ENCODE data around the gene LRRTM3.

Gene LRRTM3

DNA sequence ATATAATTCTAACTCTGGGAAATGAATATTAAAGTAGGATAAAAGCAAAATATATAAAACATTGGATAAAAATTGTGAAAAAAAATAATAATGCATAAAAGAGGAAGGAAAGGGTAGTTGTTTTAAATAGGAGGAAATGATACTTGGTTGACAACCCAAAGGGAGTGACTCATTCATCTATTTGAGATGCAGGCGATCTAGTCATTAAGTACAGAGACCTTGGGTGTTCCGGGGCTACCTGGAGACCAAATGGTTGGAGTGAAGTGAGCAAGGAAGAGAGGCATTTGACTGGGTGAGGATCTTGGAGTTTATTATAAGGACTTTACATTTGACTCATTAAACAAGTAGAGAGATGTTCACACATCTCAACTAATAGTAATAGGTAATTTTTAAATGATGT, 111.0 kb downstream of the LRRTM3 start:
- no peak for DNase-seq

GRCh38 chr10:67043041-67043440, 117.2 kb downstream of the LRRTM3 start:
- DNase-seq, result no peak

- no peak for DNase-seq
Observed at GRCh38 chr10:67045404-67045803, 119.6 kb downstream of the LRRTM3 start.

DNA sequence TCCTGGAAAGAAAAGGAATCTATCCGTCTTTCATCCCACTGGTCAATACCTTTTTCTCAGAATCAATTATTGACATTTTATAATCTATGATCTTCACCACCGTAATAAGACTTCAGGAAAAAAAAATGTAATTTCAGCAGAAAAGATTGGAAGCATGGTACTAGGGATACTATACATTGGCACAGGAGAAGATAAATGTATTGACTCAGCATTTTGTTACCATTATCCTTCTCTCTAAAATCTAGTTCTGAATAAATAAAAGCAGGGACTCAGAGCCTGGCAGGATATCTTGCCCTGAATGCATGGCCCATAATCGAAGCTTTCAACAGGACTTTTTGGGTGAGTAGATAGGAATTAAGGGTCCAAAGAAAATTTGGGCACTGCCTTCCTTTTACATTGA, 120.7 kb downstream of the LRRTM3 start:
- DNase-seq, result no peak

DNA sequence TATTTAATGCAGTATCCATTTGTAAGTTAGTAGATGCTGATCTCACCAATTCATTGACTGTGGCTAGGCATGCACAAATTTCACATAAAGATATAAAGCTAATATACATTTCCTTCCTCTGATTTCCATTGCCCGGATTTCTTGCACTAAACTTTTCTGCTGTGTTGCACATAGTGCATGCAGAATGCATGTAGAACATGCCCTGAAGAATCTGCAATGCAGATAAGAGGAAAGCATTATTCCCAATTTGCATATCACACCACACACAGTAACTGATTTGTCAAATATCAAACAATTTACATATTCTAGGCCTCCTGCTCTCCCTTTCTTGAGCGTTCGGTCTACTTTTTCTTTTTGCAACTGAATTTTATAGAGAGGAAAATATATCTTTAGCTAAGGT, 124.2 kb downstream of the LRRTM3 start:
- no peak for DNase-seq

GRCh38 chr10:67050415-67050814, 124.6 kb downstream of the LRRTM3 start:
- no peak for DNase-seq

DNA sequence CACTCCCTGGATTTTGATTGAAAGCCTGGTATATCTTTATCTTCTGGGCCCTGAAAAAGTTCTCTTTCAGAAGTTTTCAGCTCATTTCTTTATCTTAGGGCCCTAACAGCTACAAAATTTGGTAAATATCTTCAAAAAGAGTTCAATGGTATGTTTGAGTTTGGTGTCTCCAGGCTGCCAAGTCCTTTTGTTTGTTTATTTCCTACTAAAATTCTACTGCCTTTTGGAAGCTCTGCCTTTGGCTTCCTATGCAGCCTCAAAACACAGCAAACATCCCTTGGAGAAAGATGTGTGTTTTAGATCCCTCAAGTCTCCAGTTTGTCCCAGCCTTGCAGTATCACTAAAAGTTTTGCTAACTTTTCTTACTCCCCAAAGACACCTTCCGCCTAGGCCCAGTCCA, 146.8 kb downstream of the LRRTM3 start:
- DNase-seq, result no peak

- no peak for DNase-seq
Observed at GRCh38 chr10:67075491-67075971, 149.7 kb downstream of the LRRTM3 start.

- DNase-seq, result no peak
Observed at GRCh38 chr10:67076144-67076543, 150.3 kb downstream of the LRRTM3 start.

DNA sequence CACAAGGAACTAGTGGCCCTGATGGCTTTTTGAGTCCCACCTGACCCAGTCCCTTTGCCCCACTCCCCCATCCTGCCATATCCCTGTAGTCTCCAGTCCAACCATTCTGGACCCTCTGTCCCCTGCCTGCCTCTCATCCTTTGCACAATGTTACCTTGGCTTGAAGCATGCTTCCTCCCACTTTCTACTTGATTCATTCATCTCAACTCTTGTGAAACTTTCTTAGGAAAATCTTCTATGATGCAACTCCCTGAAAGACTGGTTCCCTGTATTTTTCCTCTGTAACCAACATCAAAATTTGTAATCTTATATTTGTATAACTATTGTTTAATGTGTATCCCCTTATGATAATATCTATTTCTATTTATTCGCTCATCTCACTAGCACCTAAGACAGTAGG, 151.5 kb downstream of the LRRTM3 start:
- DNase-seq, result no peak

DNA sequence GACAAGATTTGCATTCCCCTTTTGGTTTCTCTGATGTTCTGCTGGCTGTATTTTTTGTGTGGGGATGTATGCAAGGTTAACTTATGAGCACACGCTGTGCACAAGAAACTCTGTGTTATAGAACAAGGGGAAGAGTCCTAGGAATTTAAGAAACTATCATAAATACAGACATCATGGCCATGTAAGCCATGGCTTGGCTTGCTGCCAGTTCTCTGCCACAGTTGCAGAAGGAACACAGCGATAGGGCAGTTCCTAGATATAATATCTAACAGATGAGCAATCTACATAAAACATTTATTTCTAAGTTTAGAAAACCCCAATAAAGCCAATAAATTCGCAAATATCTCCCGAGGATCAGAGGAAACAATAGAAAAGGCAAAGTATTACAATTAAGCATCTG, 153.3 kb downstream of the LRRTM3 start:
- DNase-seq, result no peak

DNA sequence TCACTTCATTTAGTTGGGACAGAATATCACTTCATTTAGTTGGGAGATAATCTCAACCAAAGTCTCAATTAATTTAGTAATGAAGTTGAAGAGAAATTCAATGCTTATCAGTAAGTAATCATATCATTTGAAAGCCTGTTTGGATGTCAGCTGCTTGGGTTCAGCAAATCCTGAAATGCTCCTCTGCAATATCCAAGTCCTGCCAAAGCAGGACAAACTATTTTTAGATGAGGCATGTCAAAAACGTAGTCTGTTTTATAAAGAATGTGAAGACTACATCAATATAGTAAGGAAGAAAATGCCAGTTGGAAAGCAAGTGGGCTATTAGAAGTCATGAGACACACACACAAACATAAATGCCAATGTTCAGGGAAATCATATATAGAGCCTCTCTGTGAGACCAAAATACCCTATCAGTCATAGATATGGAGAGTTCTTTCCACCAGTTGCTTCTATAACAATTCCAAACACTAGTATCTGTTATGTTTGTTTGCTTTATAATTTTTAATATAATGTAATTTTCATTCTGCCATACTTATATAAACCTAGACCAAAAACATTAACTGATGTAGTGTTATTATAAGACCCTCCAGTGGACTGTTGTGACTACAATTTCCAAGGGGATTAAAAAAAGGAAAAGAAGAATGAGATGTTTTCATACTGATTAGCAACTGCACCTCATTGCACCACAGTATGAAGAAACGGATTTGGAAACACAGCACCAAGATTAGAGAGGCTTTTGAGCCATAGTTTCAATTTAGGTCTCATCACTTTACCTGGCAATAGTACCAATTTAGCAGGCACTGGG, 160.7 kb downstream of the LRRTM3 start:
- no peak for DNase-seq

GRCh38 chr10:67087135-67087425, 161.2 kb downstream of the LRRTM3 start:
- no peak for DNase-seq

DNA sequence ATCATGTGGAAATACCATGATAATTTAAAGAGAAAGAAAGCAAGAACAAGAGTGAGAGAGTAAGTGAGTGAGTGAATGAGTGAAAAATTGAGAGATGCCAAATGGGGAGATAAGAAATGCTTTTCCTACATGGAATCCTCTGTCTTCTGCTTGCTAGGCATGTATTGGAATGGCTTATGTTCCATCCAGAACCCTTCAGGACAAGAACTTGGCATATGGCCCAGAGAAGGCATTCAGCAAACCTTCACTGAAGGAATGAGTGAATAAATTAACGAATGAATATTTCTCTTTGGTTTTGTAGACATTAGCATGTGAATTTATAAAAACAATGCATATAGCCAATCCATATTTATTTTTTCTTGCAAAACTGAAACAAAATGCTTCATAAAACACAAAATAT, 162.2 kb downstream of the LRRTM3 start:
- no peak for DNase-seq

DNA sequence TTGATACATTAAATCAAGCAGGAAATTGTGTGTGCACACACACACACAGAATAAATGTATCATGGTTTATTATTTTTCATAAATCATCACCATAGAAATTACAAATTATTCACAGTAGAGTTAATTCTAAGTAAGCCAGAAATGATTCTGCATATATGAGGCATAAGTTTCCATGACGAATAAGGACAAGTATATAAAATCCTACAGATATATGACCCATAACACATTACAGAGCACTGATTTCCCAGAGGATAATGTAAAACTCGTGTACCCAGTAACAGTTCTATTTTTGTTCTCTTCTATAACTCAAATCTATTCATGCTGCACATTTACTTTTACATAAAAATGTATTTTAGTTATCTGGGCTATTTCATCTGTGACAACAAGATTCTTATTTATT, 169.7 kb downstream of the LRRTM3 start:
- DNase-seq, result no peak

DNA sequence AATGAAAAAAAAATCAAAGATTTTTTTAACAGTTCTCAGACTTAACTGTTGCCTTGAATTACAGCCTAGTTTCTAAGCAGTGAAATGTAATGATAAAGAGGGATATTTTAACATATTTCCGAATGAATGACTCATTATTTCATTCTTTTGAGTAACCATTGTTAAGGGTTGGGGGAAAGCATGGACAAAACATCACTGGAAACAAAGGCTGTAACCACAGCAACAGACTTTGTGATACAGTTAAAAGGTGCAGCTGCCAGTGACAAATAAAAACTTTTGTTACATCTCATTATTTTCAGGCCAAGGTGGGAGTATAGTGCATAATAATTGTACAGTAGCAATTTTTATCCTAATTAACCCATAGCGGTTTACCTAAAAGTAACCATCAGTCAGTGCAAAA, 172.6 kb downstream of the LRRTM3 start:
- no peak for DNase-seq

GRCh38 chr10:67100951-67101350, 175.1 kb downstream of the LRRTM3 start:
- DNase-seq, result no peak

DNA sequence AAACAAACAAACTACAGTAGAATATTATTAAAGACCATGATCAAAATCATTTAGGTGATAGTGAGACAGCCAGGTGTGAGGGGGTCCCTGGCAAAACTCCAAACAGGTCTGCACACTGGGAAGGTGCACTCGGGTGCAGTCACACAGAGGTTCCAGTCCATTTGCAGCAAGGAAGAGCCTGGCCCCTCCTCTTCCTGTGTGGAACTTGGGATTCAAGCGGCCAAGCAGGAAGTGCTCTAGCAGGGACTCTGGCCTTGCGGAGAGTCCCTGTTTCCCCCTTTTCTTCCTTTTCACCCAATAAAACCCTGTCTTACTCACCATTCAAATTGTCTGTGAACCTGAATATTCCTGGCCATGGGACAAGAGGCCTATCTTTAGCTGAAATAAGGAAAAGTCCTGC, 181.8 kb downstream of the LRRTM3 start:
- DNase-seq, result no peak

GRCh38 chr10:67110286-67110685, 184.4 kb downstream of the LRRTM3 start:
- DNase-seq, result no peak

GRCh38 chr10:67112765-67113164, 186.9 kb downstream of the LRRTM3 start:
- DNase-seq, result no peak

DNA sequence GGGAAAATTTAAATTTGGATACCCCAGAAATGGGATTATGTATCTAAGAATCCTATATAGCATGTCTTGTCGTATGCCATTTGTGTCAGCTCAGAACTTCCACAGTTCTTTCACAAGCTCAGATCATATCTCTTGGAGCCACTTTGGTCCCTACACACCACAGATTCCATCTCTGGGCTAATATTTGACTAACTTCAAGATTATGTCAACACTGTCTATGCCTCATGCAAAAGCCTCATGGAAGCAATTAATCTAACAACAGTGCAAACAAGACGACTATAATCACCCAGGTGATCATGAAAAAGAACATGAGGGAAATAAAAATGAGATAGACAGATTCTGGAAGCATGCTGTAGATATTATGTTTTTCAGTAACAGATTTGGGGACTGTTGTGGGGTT, 189.1 kb downstream of the LRRTM3 start:
- DNase-seq, result peak; percentile 47

DNA sequence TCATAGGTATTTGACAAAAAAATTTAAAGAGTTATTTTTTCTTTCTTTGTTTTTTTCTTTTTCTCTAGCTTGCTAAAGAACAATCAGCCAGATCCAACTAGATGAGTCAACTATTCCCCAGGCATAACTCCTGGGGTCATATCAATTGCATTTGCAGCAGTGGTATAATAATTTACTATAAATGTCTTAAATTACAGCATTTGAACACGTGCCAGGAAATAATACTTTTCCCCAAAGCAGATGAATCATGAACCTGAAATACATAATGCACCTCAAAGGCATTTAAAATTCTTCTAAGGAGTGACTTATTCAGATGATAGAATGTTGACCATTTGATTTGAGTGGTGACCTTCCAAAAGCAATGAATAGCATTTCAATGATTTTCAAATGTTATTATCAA, 190.1 kb downstream of the LRRTM3 start:
- DNase-seq, result no peak

DNA sequence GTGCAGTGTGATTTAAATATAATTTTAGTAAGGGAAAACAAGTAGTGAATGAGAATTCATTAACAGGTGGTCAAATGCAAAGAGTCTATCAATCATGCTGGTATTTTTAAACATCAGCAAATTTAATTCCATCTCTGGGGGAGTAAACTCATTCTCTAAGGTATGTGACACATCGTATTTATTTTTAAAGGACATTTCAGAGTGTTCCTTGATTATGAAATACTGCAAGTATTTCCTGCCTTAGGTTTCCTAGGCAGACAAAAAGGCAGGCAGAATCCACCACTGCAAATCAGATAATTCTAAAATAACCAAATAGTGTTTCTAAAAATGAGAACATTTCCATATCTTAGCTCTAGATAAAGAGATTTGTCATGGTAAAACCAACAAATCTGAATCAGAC, 193.8 kb downstream of the LRRTM3 start:
- DNase-seq, result no peak

- no peak for DNase-seq
Observed at GRCh38 chr10:67127441-67127840, 201.6 kb downstream of the LRRTM3 start.

DNA sequence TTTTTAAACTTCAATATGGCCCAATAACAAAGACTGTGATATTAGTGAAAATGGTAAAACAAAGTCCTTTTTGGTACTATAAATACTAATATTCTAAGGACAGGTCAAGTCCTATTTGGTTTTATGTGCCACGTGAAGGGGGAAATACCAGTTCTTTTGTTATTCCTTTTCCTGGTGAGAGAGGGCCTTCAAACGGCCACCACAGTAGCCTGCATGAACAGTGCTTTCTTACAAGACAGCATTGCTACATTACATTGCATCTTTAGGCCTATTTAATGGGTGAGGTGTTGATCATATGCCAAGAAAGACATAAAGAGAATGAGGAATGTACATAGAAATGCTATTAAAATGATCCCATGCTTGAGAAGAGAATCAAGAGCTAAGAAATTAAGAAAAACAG, 214.8 kb downstream of the LRRTM3 start:
- DNase-seq, result no peak
